GM12874 (cell line): ENCODE results near the gene SHROOM4.

Experiments used
- TF ChIP-seq, protein P1 (sequence below): IDR thresholded peaks from 2 replicates; pipeline ENCODE4 v1.5.1; 2011; ENCODE audit warnings: low read depth, mild to moderate bottlenecking, control low read depth, low read length, moderate library complexity; ENCODE audit not compliant: insufficient read depth

The SHROOM4 gene

DNA sequence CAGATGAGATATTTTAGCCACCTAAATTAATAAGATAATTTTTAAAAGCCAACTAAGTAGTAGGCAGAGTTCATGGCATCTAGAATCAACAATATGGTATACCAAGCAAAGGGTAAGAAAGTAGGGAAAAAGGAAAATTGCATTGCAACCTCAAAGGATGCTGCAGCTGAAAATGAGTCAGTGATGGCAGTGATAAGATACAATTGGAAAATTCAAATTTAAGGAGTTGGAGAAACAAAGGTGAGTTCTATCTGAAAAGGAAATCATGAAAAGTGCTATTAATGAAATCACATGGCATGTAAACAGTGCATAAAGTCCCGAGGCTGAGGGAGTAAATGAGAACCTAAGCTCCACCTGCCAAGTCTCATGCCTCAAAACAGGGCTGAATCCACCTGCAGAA lies 33.9 kb downstream of the SHROOM4 start:
- TF ChIP-seq, protein P1, sequence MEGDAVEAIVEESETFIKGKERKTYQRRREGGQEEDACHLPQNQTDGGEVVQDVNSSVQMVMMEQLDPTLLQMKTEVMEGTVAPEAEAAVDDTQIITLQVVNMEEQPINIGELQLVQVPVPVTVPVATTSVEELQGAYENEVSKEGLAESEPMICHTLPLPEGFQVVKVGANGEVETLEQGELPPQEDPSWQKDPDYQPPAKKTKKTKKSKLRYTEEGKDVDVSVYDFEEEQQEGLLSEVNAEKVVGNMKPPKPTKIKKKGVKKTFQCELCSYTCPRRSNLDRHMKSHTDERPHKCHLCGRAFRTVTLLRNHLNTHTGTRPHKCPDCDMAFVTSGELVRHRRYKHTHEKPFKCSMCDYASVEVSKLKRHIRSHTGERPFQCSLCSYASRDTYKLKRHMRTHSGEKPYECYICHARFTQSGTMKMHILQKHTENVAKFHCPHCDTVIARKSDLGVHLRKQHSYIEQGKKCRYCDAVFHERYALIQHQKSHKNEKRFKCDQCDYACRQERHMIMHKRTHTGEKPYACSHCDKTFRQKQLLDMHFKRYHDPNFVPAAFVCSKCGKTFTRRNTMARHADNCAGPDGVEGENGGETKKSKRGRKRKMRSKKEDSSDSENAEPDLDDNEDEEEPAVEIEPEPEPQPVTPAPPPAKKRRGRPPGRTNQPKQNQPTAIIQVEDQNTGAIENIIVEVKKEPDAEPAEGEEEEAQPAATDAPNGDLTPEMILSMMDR, result no peak

DNA sequence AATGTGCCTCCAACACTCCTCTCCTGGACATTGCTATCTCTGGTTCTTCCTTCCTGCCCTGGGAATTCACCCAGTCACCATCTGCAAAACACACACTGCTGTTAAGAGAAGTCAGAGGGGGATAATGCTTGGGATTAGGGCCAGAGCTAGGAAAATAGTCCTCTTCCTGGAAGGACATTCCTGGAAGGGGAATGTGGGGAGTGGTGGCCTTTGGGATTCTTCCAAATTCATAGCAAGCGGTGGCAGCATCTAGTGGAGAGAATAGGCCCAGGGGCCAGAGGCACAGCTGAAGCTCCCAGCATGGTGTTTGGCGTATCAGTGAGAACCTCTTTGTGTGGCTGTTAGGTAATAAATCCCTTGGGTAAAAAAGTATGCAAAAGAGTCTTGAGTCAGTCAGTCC lies 34.3 kb downstream of the SHROOM4 start:
- TF ChIP-seq, protein P1, result no peak

DNA sequence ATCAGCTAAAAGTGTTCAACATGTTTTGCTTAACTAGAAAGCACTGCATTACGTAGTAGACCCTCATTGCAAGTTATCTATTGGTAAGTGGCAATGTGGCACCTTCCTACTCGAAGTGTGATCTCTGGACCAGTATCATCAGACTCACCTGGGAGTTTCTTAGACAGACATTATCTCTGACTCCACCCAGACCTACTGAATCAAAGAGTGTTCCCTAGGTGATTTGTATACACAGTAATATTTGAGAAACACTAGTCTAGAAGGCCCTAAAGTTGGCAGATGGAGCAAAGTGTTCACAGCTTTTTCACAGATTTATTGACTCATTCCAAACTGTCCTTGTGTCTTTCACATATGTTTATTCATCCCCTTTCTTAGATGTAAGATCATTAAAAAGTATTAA lies 35.7 kb downstream of the SHROOM4 start:
- TF ChIP-seq, protein P1, result no peak

DNA sequence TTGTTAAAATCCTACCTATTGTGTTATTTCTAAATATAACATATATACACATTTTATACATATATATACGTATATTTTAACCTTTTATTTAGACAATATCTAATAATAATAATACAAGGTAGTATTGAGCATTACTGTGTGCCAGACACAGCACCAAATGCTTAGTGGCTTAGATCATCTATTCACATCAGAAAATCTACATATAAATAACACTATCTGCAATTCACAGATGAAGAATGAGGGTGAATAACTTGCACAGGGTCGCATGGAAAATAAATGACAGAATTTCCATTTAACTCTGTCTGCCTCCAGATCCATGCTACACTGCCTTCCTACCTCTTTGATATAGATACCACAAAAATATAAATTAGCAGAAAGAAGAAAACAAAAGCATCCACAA lies 37.7 kb downstream of the SHROOM4 start:
- TF ChIP-seq, protein P1, result no peak

DNA sequence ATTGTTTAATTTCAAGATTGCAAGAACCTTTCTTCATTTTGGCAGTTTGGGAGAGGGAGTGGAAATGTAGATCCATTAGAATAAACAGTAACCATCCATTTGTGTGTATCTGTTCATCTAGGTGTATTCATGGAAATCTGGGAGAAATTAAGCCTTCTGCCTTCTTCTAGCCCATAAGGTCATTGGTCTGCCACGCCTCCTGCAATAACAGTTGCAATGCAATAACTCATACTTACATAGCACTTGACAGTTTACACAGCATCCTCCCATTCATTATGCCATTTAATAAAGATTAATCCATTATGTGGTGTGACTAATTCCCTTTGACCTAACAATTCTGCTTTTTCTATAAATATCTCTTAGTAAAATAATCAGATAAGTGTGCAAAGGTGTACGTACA lies 42.6 kb downstream of the SHROOM4 start:
- TF ChIP-seq, protein P1, result no peak

DNA sequence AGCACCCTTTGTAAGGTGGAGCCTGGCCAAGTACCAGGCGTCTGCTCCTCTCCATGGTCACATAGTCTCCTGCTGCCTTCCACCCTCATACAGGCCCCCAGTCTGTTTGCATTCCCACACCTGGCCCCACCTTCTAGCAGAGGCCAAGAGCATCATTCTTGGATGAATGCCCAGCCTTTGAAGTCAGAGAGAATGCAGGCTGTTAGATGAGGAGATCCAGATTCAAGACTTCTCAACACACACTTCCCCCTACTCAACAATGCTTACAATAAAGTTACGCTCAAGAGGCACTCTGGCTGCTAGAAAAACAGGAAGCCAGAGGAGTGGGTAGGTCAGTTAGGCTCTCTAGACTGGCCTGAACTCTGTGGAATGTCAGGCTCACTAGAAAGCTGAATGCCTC lies 43.3 kb downstream of the SHROOM4 start:
- TF ChIP-seq, protein P1, result no peak

DNA sequence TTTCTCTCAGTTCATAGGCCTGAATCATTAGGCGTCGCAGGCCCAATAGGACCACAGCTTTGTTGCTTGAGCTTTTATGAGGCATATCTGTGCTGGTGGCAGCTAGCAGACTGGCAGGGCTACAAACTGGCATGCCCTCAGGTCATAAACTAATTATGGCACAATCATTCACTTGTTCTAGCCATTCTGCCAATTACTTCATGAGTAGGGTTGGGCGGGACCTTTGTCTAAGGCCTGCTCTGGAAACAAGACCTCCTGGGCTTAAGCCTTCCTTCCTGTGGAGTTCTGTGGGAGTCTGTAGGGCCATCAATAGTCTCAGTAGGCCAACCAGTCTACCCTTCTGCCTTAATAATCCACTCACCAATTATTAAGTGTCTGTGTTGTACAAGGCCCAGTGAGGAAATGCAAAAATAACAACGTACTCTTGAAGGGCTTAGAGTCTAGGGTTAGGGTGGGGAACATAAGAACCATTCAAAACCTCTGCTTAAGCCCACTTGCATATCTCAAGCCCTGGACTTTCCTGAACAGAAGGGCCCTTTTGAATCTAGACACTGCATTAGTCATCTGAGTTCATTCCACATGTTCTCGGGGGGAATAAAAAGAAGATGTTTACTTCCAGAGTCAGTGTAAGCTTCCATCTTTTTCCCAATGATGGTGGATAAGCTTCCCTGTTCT lies 44.5 kb downstream of the SHROOM4 start:
- TF ChIP-seq, protein P1, result no peak
